ENCODE data around the gene SLC26A3. TPM values are rescaled to one million over a fixed set of nuclear protein-coding genes. Genes with fewer than 3 reads are reported as not detected.

The SLC26A3 gene
- total RNA-seq, 1 experiment from 2014 or later = not detected

DNA sequence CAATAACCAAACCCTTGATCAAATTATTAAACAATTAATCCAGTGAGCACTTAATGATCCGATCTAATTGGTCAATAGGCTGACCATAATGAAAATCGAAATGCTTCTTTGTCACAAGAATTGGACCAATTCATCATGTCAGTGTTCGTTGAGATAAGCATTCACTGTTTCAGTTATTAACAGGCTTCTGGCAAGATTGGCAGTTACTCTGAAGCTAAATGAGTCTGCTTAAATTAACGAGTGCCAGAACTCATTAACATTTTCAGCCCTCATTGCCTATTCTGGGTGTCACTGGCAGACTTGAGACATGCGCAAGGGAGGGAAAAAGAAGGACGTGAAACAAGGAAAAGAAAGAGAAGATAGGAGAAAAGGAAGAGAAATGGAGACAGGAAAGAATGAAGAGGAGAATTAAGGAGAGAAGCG, 30.7 kb upstream of the SLC26A3 start:
- Histone ChIP-seq H4K91ac (ENCODE audit: insufficient read length, low read depth, low read length) (no peak overlapping the region), H2BK20ac (ENCODE audit: low read depth, low read length, poor library complexity, severe bottlenecking) (no peak overlapping the region), H3K79me2 (ENCODE audit: insufficient read depth, low read length) (no peaks in the 10 kb centered on the region), H3K23ac (ENCODE audit: insufficient read length, low read depth, low read length) (no peak overlapping the region), H4K20me1 (ENCODE audit: control insufficient read depth, insufficient read depth, insufficient read length) (no peaks in the 10 kb centered on the region), H2AFZ (ENCODE audit: low read length) (no peak overlapping the region), H3K23me2 (ENCODE audit: insufficient read length, low read depth, low read length, poor library complexity, severe bottlenecking) (no peaks in the 10 kb centered on the region), H4K5ac (ENCODE audit: insufficient read length, low read depth, low read length) (no peak overlapping the region), H2BK5ac (ENCODE audit: insufficient read length, low read length) (no peak overlapping the region), H3K27ac (ENCODE audit: insufficient read length, low read depth, low read length) (no peak overlapping the region), H3K56ac (ENCODE audit: insufficient read length, low read depth, low read length) (no peak overlapping the region), H3K4me2 (ENCODE audit: insufficient read depth, insufficient read length, low read length) (no peak overlapping the region), H2BK12ac (ENCODE audit: insufficient read length, low read depth, low read length) (no peak overlapping the region), H3K4me1 (ENCODE audit: insufficient read depth, low read length) (no peaks in the 10 kb centered on the region), H3K4ac (ENCODE audit: low read depth, low read length) (no peak overlapping the region), H2BK120ac (ENCODE audit: low read depth, low read length, poor library complexity, severe bottlenecking) (no peak overlapping the region), H3K14ac (ENCODE audit: insufficient read depth, low read length) (no peak overlapping the region), H2AK5ac (ENCODE audit: insufficient read length, low read length) (no peak overlapping the region), H3K9ac (ENCODE audit: extremely low read depth, insufficient read length, low read length) (no peak overlapping the region), H4K8ac (replicated peaks; ENCODE audit: insufficient read length, low read depth, low read length) (no peak overlapping the region), H3K27me3 (ENCODE audit: insufficient read depth, low read length) (no peaks in the 10 kb centered on the region), H3T11ph (ENCODE audit: low read length) (no peak overlapping the region), H2BK15ac (ENCODE audit: low read depth, low read length) (no peak overlapping the region), H3K18ac (ENCODE audit: insufficient read length, low read depth, low read length) (no peak overlapping the region), H3K79me1 (ENCODE audit: insufficient read depth, low read depth, low read length, poor library complexity, severe bottlenecking) (no peaks in the 10 kb centered on the region), H3K9me3 (ENCODE audit: control insufficient read depth, low read depth, low read length) (no peaks in the 10 kb centered on the region)
- no peak overlapping the region for H3K4me3 Mint-ChIP-seq
- H3K27me3 Mint-ChIP-seq (ENCODE audit: low read depth) = no peaks in the 10 kb centered on the region; the same call in none of the 2 replicates
- no peaks in the 10 kb centered on the region for H3K4me1 Mint-ChIP-seq
- no peaks in the 10 kb centered on the region for H3K36me3 Mint-ChIP-seq (ENCODE audit: insufficient read depth in 1 of 3, low read depth in 3 of 3)
- TF ChIP-seq, protein P1, sequence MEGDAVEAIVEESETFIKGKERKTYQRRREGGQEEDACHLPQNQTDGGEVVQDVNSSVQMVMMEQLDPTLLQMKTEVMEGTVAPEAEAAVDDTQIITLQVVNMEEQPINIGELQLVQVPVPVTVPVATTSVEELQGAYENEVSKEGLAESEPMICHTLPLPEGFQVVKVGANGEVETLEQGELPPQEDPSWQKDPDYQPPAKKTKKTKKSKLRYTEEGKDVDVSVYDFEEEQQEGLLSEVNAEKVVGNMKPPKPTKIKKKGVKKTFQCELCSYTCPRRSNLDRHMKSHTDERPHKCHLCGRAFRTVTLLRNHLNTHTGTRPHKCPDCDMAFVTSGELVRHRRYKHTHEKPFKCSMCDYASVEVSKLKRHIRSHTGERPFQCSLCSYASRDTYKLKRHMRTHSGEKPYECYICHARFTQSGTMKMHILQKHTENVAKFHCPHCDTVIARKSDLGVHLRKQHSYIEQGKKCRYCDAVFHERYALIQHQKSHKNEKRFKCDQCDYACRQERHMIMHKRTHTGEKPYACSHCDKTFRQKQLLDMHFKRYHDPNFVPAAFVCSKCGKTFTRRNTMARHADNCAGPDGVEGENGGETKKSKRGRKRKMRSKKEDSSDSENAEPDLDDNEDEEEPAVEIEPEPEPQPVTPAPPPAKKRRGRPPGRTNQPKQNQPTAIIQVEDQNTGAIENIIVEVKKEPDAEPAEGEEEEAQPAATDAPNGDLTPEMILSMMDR (conservative IDR thresholded peaks at IDR 0.05) = no peak
- H3K9me3 Mint-ChIP-seq = peaks cover 0 to 7% of the 10 kb centered on the region in 2 experiments; a peak in 1 of 5 replicates
- peak overlapping the region in 1 of 3 experiments; percentile 34; a peak in 1 of 7 replicates for H3K27ac Mint-ChIP-seq
- no peak for DNase-seq
- no CpG with 5 or more reads among the region's 7 CpGs for WGBS (ENCODE audit: extremely low coverage, insufficient read length, low lambda C conversion rate)

Data from H9 (cell line).